Tibial nerve (tissue), 4 donors: Measurements from ENCODE around the gene FNIP2. TPM values are rescaled to one million over a fixed set of nuclear protein-coding genes. Genes with fewer than 3 reads are reported as not detected.
"Not testable (repeated sequence)": the region's sequence is repeated elsewhere in the genome, so short reads cannot be mapped to it uniquely, and the experiment has no call there.

Experiments used
- DNase-seq, 2 donors: peaks; one replicate each; pipeline ENCODE4 v3.0.0-alpha.2; 2019; ENCODE audit warnings: low spot score in 2 of 2
- H3K27ac ChIP-seq, 4 donors: fragments of 200-600 bp; sonication (generic) in 3 of 4; one replicate each; pipeline ENCODE4 v1.5.1; 2017 to 2019; ENCODE audit warnings: mild to moderate bottlenecking in 1 of 4
- H3K27me3 ChIP-seq, 2 donors: fragments of 200-600 bp; sonication (generic) in 1 of 2; one replicate each; pipeline versions ENCODE4 v1.5.1 to v1.6.0; 2017 to 2019
- H3K36me3 ChIP-seq, 3 donors: fragments of 200-600 bp; sonication (generic); one replicate each; pipeline ENCODE4 v1.5.1; 2018 to 2019
- H3K4me1 ChIP-seq, 4 donors: fragments of 200-600 bp; sonication (generic) in 3 of 4; one replicate each; pipeline ENCODE4 v1.5.1; 2017 to 2019
- H3K4me3 ChIP-seq, 4 donors: fragments of 200-600 bp; sonication (generic) in 3 of 4; one replicate each; pipeline ENCODE4 v1.5.1; 2017 to 2019; ENCODE audit warnings: mild to moderate bottlenecking in 1 of 4, moderate library complexity in 1 of 4
- H3K9me3 ChIP-seq, 4 donors: fragments of 200-600 bp; sonication (generic) in 3 of 4; one replicate each; pipeline ENCODE4 v1.5.1; 2017 to 2019
- CTCF ChIP-seq, 5 experiments: fragments of 200-600 bp in 3 of 5; fragments of 450-650 bp in 2 of 5; sonication (generic) in 3 of 5; IDR thresholded peaks; one replicate each; pipeline ENCODE4 v1.5.1; 2016 to 2019; ENCODE audit warnings: antibody characterized with exemption in 5 of 5, mild to moderate bottlenecking in 3 of 5, moderate library complexity in 2 of 5
- EP300 ChIP-seq, 2 donors: sonication (generic); formaldehyde crosslinking; IDR thresholded peaks; one replicate each; pipeline ENCODE4 v1.6.1; 2017; ENCODE audit warnings: antibody characterized with exemption in 2 of 2, mild to moderate bottlenecking in 1 of 2
- POLR2A ChIP-seq, 2 donors: fragments of 450-650 bp; IDR thresholded peaks; one replicate each; pipeline ENCODE4 v1.6.1; 2017; ENCODE audit warnings: antibody characterized with exemption in 2 of 2, mild to moderate bottlenecking in 2 of 2, moderate library complexity in 2 of 2
- WGBS, 2 donors: methylation state at CpG; one replicate each; pipeline ENCODE4 v1.1.5; 2018; 5-methylcytosine and 5-hydroxymethylcytosine counted together
- total RNA-seq, 4 donors: library from RNA; depleted of rRNA; stranded (reverse); fragments of >200 nt; gene quantifications; one replicate each; pipeline ENCODE4 v1.1.0, GENCODE V29; 2016

FNIP2 gene
- total RNA-seq, 4 donors from 2014 or later, result 61.5 to 74.3 (median 69.3) TPM

DNA sequence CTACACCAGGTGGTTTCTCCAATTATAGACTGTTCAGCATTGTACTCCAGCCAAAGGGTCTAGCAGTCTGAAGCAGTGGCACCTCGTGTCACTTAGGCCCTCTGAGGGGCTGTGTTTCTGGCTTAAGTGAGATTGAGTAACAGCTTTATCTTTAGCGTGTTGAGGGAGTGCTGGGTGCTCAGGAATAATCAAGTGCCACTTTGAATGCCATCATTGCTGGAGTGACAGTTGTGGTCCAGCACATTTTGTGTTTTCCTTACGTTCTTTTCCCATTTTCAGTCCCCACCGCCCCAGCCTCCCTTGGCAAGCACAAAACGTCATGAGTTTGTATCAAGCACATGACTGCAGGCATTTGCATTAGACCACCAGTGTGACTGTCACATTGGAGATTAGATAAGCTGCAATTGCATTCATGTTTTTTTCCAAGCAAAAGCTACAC, 58.7 kb downstream of the FNIP2 start:
- no peaks in the 10 kb centered on the region for H3K9me3 ChIP-seq
- TF ChIP-seq POLR2A (IDR thresholded peaks at IDR 0.05) (no peak), EP300 (IDR thresholded peaks at IDR 0.05) (no peak), CTCF (IDR thresholded peaks at IDR 0.05) (no peak)
- no peak for DNase-seq
- H3K27me3 ChIP-seq, result no peaks in the 10 kb centered on the region
- peaks cover 0 to 30% (median 0%) of the 10 kb centered on the region in 3 donors for H3K36me3 ChIP-seq
- peaks cover 0 to 42% (median 17%) of the 10 kb centered on the region in 4 donors for H3K4me1 ChIP-seq
- no peak overlapping the region for H3K27ac ChIP-seq
- H3K4me3 ChIP-seq, result no peak overlapping the region
- 72 to 79% methylated on average over 5 of the region's 5 CpGs for WGBS, 2 donors

DNA sequence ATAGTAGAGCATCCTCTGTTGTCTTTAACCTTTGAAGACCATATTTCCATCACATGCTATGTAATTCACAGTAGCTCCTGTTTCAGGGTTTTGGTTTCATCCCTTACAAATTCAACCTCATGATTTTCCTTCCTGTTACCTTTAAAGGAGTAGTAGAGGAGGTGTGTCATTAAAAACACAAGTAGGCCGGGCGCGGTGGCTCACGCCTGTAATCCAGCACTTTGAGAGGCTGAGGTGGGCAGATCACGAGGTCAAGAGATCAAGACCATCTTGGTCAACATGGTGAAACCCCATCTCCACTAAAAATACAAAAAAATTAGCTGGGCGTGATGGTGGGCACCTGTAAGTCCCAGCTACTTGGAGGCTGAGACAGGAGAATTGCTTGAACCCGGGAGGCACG, 59.3 kb downstream of the FNIP2 start:
- 98% methylated on average over 8 of the region's 8 CpGs for WGBS, 2 donors

DNA sequence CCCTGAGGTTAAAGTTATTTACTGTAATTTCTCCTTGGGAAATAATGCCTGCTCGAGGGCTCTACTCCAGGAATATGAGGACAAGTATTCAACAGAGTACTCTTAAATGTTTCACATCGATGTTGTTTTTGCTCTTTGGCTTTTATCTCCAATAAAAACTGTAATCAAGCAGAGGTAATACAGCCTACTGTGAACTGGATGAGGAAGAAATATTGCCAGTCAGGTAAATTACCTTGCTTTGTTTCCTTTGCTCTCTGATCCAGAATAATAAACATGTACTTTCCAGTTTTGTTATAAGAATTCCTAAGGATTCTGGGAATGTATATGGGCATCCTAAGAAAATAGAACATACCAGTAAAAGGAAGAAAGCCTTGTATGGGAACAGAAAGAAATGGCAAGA, 60.4 kb downstream of the FNIP2 start:
- no peak overlapping the region for H3K27ac ChIP-seq
- no peak for DNase-seq
- no peaks in the 10 kb centered on the region for H3K9me3 ChIP-seq
- H3K27me3 ChIP-seq, result no peaks in the 10 kb centered on the region
- H3K36me3 ChIP-seq, result peaks cover 0 to 40% (median 0%) of the 10 kb centered on the region in 3 donors
- H3K4me1 ChIP-seq, result peaks cover 0 to 30% (median 15%) of the 10 kb centered on the region in 4 donors
- TF ChIP-seq EP300 (IDR thresholded peaks at IDR 0.05), result no peak
- no peak for TF ChIP-seq POLR2A (IDR thresholded peaks at IDR 0.05)
- TF ChIP-seq CTCF (IDR thresholded peaks at IDR 0.05), result no peak
- WGBS, 2 donors, result 79 to 91% methylated on average over 2 of the region's 2 CpGs
- H3K4me3 ChIP-seq, result no peak overlapping the region

More for the DNA sequence above, 59.3 kb downstream of the FNIP2 start:
- not testable (repeated sequence) for H3K9me3 ChIP-seq, H3K4me3 ChIP-seq, H3K27me3 ChIP-seq, H3K27ac ChIP-seq, DNase-seq
- Histone ChIP-seq H3K4me1 (peaks cover 0 to 41% (median 17%) of the 10 kb centered on the region in 4 donors), H3K36me3 (peaks cover 0 to 30% (median 0%) of the 10 kb centered on the region in 3 donors)

DNA sequence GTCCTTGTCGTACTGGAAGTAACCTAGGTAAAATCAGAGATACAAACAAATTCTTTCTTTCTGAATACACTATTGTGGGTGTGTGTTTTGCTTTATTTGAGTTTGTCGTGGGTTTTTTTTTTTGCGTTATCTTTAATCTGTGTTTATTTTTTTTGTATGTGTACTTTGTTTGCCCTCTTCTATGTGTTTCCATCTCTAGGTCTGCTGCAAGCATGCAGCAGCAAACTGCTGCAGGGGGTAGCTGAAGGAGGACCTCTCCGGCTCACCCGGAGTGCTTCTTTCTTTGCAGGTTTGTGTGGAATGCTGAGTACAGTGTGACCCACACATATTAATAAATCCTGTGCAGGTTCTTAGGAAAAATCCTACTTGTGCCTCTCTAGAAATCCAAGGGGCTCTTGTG, 64.8 kb downstream of the FNIP2 start:
- peaks cover 0 to 60% (median 0%) of the 10 kb centered on the region in 3 donors for H3K36me3 ChIP-seq
- 58 to 59% methylated on average over 5 of the region's 5 CpGs for WGBS, 2 donors
- H3K4me3 ChIP-seq, result no peak overlapping the region
- H3K27me3 ChIP-seq, result no peaks in the 10 kb centered on the region
- no peak for DNase-seq
- TF ChIP-seq EP300 (IDR thresholded peaks at IDR 0.05) (no peak), POLR2A (IDR thresholded peaks at IDR 0.05) (no peak), CTCF (IDR thresholded peaks at IDR 0.05) (no peak)
- H3K27ac ChIP-seq, result no peak overlapping the region
- H3K4me1 ChIP-seq, result no peaks in the 10 kb centered on the region
- no peaks in the 10 kb centered on the region for H3K9me3 ChIP-seq

- Histone ChIP-seq H3K4me3 (no peak overlapping the region), H3K27me3 (no peaks in the 10 kb centered on the region), H3K27ac (no peak overlapping the region), H3K9me3 (no peaks in the 10 kb centered on the region), H3K36me3 (peaks cover 0 to 68% (median 0%) of the 10 kb centered on the region in 3 donors), H3K4me1 (no peaks in the 10 kb centered on the region)
- 80 to 88% methylated on average over 2 of the region's 2 CpGs for WGBS, 2 donors
- TF ChIP-seq CTCF (IDR thresholded peaks at IDR 0.05), result no peak
- no peak for TF ChIP-seq EP300 (IDR thresholded peaks at IDR 0.05)
- TF ChIP-seq POLR2A (IDR thresholded peaks at IDR 0.05), result no peak
- no peak for DNase-seq
These were observed 66.6 kb downstream of the FNIP2 start for GRCh38 chr4:158835226-158836001.
